Neural cell (in vitro differentiated cells): ENCODE results near the gene EYA4. TPM values are rescaled to one million over a fixed set of nuclear protein-coding genes. Genes with fewer than 3 reads are reported as not detected.

Source experiments
- H2AFZ ChIP-seq: fragments of 200-600, 300-800 bp; sonication (generic), shearing (Covaris generic); 2 replicates; pipeline ENCODE4 v1.6.0; 2014; ENCODE audit warnings: low read depth, mild to moderate bottlenecking, antibody characterized with exemption, low read length, moderate library complexity
- H3F3A ChIP-seq: fragments of 200-600 bp; shearing (Covaris generic); 2 replicates; pipeline ENCODE4 v1.6.1; 2016; ENCODE audit warnings: mild to moderate bottlenecking, moderate library complexity, mixed read lengths, antibody characterized with exemption, low read length; ENCODE audit not compliant: insufficient read depth, poor library complexity, severe bottlenecking
- H3K27ac ChIP-seq: fragments of 200-600, 300-800 bp; sonication (generic), shearing (Covaris generic); 2 replicates; pipeline ENCODE4 v1.5.1; 2014; ENCODE audit warnings: mild to moderate bottlenecking, low read length, moderate library complexity
- H3K27me3 ChIP-seq: fragments of 300-800, 200-600 bp; sonication (generic), shearing (Covaris generic); 2 replicates; pipeline ENCODE4 v1.6.0; 2014; ENCODE audit warnings: mild to moderate bottlenecking, low read depth, low read length, moderate library complexity; ENCODE audit not compliant: insufficient read depth
- H3K36me3 ChIP-seq: fragments of 300-800, 200-600 bp; sonication (generic), shearing (Covaris generic); 2 replicates; pipeline ENCODE4 v1.5.1; 2014; ENCODE audit warnings: mild to moderate bottlenecking, antibody characterized with exemption, low read length, moderate library complexity; ENCODE audit not compliant: insufficient read depth
- H3K4me2 ChIP-seq: fragments of 300-800, 200-600 bp; sonication (generic), shearing (Covaris generic); 2 replicates; pipeline ENCODE4 v1.6.0; 2014; ENCODE audit warnings: mild to moderate bottlenecking, low read length
- H3K4me3 ChIP-seq: fragments of 300-800, 200-600 bp; sonication (generic), shearing (Covaris generic); 2 replicates; pipeline ENCODE4 v1.5.1; 2014; ENCODE audit warnings: mild to moderate bottlenecking, low read length, moderate library complexity
- H3K79me2 ChIP-seq: fragments of 200-600 bp; shearing (Covaris generic); replicated peaks from 2 replicates; pipeline ENCODE4 v1.6.0; 2014; ENCODE audit warnings: mild to moderate bottlenecking, low read length, moderate library complexity; ENCODE audit not compliant: insufficient read depth
- H3K9ac ChIP-seq: fragments of 300-800, 200-600 bp; sonication (generic), shearing (Covaris generic); 2 replicates; pipeline ENCODE4 v1.6.1; 2016; ENCODE audit warnings: mild to moderate bottlenecking, low read length, mixed read lengths
- H3K9me2 ChIP-seq: fragments of 200-600 bp; shearing (Covaris generic); 2 replicates; pipeline ENCODE4 v1.6.1; 2016; ENCODE audit warnings: mild to moderate bottlenecking, low read length, mixed read lengths; ENCODE audit not compliant: insufficient read depth
- H3K9me3 ChIP-seq: fragments of 200-600, 300-800 bp; sonication (generic), shearing (Covaris generic); 2 replicates; pipeline ENCODE4 v1.6.1; 2016; ENCODE audit warnings: mild to moderate bottlenecking, mixed run types, low read length, moderate library complexity, mixed read lengths
- H4K20me1 ChIP-seq: fragments of 200-600 bp; shearing (Covaris generic); 2 replicates; pipeline ENCODE4 v1.6.1; 2016; ENCODE audit warnings: mild to moderate bottlenecking, mixed run types; ENCODE audit not compliant: insufficient read depth
- CTCF ChIP-seq: fragments of 450-650 bp; IDR thresholded peaks from 2 replicates; pipeline ENCODE4 v1.5.1; 2014; ENCODE audit warnings: antibody characterized with exemption, mild to moderate bottlenecking, moderate library complexity; ENCODE audit not compliant: poor library complexity, severe bottlenecking
- EP300 ChIP-seq: fragments of 450-650 bp; conservative IDR thresholded peaks from 2 replicates; pipeline ENCODE4 v1.6.1; 2014; ENCODE audit warnings: antibody characterized with exemption, mild to moderate bottlenecking, moderate library complexity; ENCODE audit not compliant: poor library complexity, severe bottlenecking
- EZH2 ChIP-seq: fragments of 200-600, 300-800 bp; shearing (Covaris generic), sonication (generic); IDR thresholded peaks from 2 replicates; pipeline ENCODE4 v1.6.1; 2014; ENCODE audit warnings: antibody characterized with exemption, low read length, borderline replicate concordance, mild to moderate bottlenecking; ENCODE audit not compliant: insufficient read depth, poor library complexity, severe bottlenecking
- MXI1 ChIP-seq: fragments of 450-650 bp; conservative IDR thresholded peaks from 2 replicates; pipeline ENCODE4 v1.6.1; 2014; ENCODE audit warnings: antibody characterized with exemption, mild to moderate bottlenecking; ENCODE audit not compliant: poor library complexity, severe bottlenecking
- POLR2AphosphoS5 ChIP-seq: IDR thresholded peaks from 2 replicates; pipeline ENCODE4 v1.6.1; 2012
- RAD21 ChIP-seq: fragments of 450-650 bp; conservative IDR thresholded peaks from 2 replicates; pipeline ENCODE4 v1.6.1; 2014; ENCODE audit warnings: antibody characterized with exemption, mild to moderate bottlenecking, moderate library complexity
- REST ChIP-seq: IDR thresholded peaks from 2 replicates; pipeline ENCODE4 v1.6.1; 2012; ENCODE audit warnings: borderline replicate concordance
- SMC3 ChIP-seq: fragments of 450-650 bp; conservative IDR thresholded peaks from 2 replicates; pipeline ENCODE4 v1.6.1; 2014; ENCODE audit warnings: antibody characterized with exemption, mild to moderate bottlenecking, moderate library complexity; ENCODE audit not compliant: poor library complexity
- TAF1 ChIP-seq: IDR thresholded peaks from 2 replicates; pipeline ENCODE4 v1.6.1; 2012; ENCODE audit warnings: low read depth
- polyA plus RNA-seq: library from polyadenylated mRNA; depleted of rRNA; stranded (reverse); fragments of >200 nt; gene quantifications from 2 replicates; pipeline ENCODE4 v1.2.3, GENCODE V29; 2014

Gene EYA4
- polyA plus RNA-seq, 1 donor from 2014 or later = 2.6 TPM

GRCh38 chr6:133198725-133199124 lies 42.4 kb upstream of the EYA4 start:
- Histone ChIP-seq H4K20me1 (no peaks in the 10 kb centered on the region), H3K27me3 (no peaks in the 10 kb centered on the region), H3K9ac (no peak overlapping the region), H3K9me2 (no peaks in the 10 kb centered on the region), H3K27ac (no peak overlapping the region), H3F3A (no peaks in the 10 kb centered on the region), H2AFZ (no peak overlapping the region), H3K4me3 (no peak overlapping the region), H3K9me3 (no peaks in the 10 kb centered on the region), H3K36me3 (no peaks in the 10 kb centered on the region), H3K79me2 (no peaks in the 10 kb centered on the region), H3K4me2 (no peak overlapping the region)
- TF ChIP-seq EP300 (no peak), POLR2AphosphoS5 (no peak), REST (no peak), EZH2 (no peak), RAD21 (no peak), SMC3 (no peak), TAF1 (no peak), MXI1 (no peak), CTCF (no peak)

GRCh38 chr6:133201231-133201630 lies 39.9 kb upstream of the EYA4 start:
- no peak overlapping the region for H3K27ac ChIP-seq
- no peaks in the 10 kb centered on the region for H4K20me1 ChIP-seq
- H3K9ac ChIP-seq = no peak overlapping the region
- H3K27me3 ChIP-seq = no peaks in the 10 kb centered on the region
- H2AFZ ChIP-seq = no peak overlapping the region
- H3K9me2 ChIP-seq = no peaks in the 10 kb centered on the region
- no peaks in the 10 kb centered on the region for H3K79me2 ChIP-seq
- no peaks in the 10 kb centered on the region for H3K36me3 ChIP-seq
- H3F3A ChIP-seq = no peaks in the 10 kb centered on the region
- TF ChIP-seq CTCF (no peak), TAF1 (no peak), RAD21 (no peak), EP300 (no peak), REST (no peak), MXI1 (no peak), POLR2AphosphoS5 (no peak), EZH2 (no peak)
- no peak overlapping the region for H3K4me3 ChIP-seq
- H3K4me2 ChIP-seq = no peak overlapping the region
- H3K9me3 ChIP-seq = no peaks in the 10 kb centered on the region
